Activated T-cell treated with anti-CD3 and anti-CD28 coated beads, Interleukin-2, amount 50 U/mL, for 72 hours (primary cell): ENCODE data around the gene PFKP. TPM values are rescaled to one million over a fixed set of nuclear protein-coding genes. Genes with fewer than 3 reads are reported as not detected.
A peak's percentile ranks its signal among the peaks of the same experiment; 100 is the strongest.

ENCODE experiments used
- ATAC-seq, 2 donors: fragments of 150-1000 bp; cut with Tn5 transposase; replicated peaks in 1 of 2; 2 replicates each; pipeline ENCODE4 v1.10.0; 2021; ENCODE audit warnings: moderate library complexity in 2 of 2, mild to moderate bottlenecking in 1 of 2
- DNase-seq, 2 donors: peaks; one replicate each; pipeline ENCODE4 v3.0.0; 2021 to 2022; ENCODE audit warnings: mixed read lengths in 1 of 2
- H3K27ac Mint-ChIP-seq: one replicate; pipeline ENCODE4 v1.8.0; 2022; ENCODE audit warnings: mild to moderate bottlenecking, moderate library complexity, mixed read lengths
- H3K27me3 Mint-ChIP-seq: one replicate; pipeline ENCODE4 v1.8.0; 2022; ENCODE audit warnings: low read depth, mixed read lengths
- H3K36me3 Mint-ChIP-seq, 2 donors: one replicate each; pipeline ENCODE4 v1.8.0; 2022; ENCODE audit warnings: mixed read lengths in 2 of 2, mild to moderate bottlenecking in 1 of 2; ENCODE audit not compliant: insufficient read depth in 2 of 2
- H3K4me1 Mint-ChIP-seq: one replicate; pipeline ENCODE4 v1.8.0; 2022; ENCODE audit warnings: low read depth, mixed read lengths
- H3K4me3 Mint-ChIP-seq, 2 donors: one replicate each; pipeline ENCODE4 v1.8.0; 2022; ENCODE audit warnings: mild to moderate bottlenecking in 2 of 2, mixed read lengths in 2 of 2, moderate library complexity in 2 of 2
- H3K9me3 Mint-ChIP-seq, 2 donors: one replicate each; pipeline ENCODE4 v1.8.0; 2022; ENCODE audit warnings: mixed read lengths in 2 of 2
- total RNA-seq, 2 donors: library from RNA; stranded (reverse); gene quantifications; one replicate each; pipeline ENCODE4 v1.2.3, GENCODE V29; 2022

Gene PFKP
- total RNA-seq, 2 donors from 2014 or later, result 85.2 to 105 TPM

- H3K27me3 Mint-ChIP-seq, result peaks cover 29% of the 10 kb centered on the region
- no peaks in the 10 kb centered on the region for H3K36me3 Mint-ChIP-seq
- ATAC-seq (peak in 1 of 2 donors; percentile 62), DNase-seq (no peak)
- no peaks in the 10 kb centered on the region for H3K4me1 Mint-ChIP-seq
- no peak overlapping the region for H3K4me3 Mint-ChIP-seq
- H3K27ac Mint-ChIP-seq, result no peak overlapping the region
- H3K9me3 Mint-ChIP-seq, result peaks cover 1 to 6% of the 10 kb centered on the region in 2 donors
Observed at GRCh38 chr10:3036155-3037021, 31.0 kb upstream of the PFKP start.

GRCh38 chr10:3037182-3037581 lies 30.2 kb upstream of the PFKP start:
- H3K4me1 Mint-ChIP-seq, result no peaks in the 10 kb centered on the region
- H3K9me3 Mint-ChIP-seq, result peaks cover 1 to 6% of the 10 kb centered on the region in 2 donors
- ATAC-seq (no peak), DNase-seq (no peak)
- H3K36me3 Mint-ChIP-seq, result no peaks in the 10 kb centered on the region
- no peak overlapping the region for H3K27ac Mint-ChIP-seq
- peaks cover 23% of the 10 kb centered on the region for H3K27me3 Mint-ChIP-seq
- no peak overlapping the region for H3K4me3 Mint-ChIP-seq

DNA sequence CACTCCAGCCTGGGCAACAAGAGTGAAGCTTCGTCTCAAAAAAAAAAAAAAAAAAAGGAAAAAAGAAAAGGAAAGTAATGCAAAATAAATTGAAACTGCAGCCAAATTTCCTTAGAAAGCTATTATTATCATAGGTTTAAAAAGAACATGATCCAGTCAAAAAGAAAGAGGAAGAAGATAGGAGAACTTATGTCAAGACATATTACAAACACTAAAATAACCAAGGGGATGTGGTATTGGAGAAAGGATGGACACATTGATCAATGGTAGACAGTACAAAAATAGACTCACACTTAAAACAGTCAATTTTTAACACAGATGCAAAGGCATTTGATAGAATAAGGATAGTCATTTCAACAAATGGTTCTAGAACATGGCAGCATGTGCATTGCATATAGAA lies 27.3 kb upstream of the PFKP start:
- Mint-ChIP-seq H3K4me1 (peaks cover 8% of the 10 kb centered on the region), H3K4me3 (no peak overlapping the region), H3K9me3 (peaks cover 1 to 6% of the 10 kb centered on the region in 2 donors), H3K27ac (no peak overlapping the region), H3K36me3 (no peaks in the 10 kb centered on the region), H3K27me3 (peaks cover 21% of the 10 kb centered on the region)
- ATAC-seq (no peak), DNase-seq (no peak)

DNA sequence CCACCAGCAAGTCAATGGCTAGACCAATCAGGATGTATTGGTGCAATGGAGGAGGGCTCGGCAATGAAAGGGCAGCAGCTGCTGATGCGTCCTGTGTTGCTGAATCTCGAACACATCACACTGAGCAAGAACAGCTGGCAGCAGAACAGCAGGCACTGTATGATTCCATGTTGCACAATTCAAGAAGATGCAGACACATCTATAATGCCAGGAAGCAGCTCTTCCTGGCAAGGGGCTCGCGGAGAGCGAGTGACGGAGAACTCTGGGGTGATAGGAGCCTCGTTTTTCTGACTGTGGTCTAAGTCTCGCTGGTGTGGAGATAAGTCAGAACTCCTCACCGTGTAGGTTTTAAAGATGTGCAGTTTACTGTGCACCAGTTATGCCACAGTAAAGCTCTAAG lies 24.8 kb upstream of the PFKP start:
- ATAC-seq (no peak), DNase-seq (no peak)
- H3K27me3 Mint-ChIP-seq, result peaks cover 9% of the 10 kb centered on the region
- no peak overlapping the region for H3K4me3 Mint-ChIP-seq
- H3K27ac Mint-ChIP-seq, result no peak overlapping the region
- H3K36me3 Mint-ChIP-seq, result no peaks in the 10 kb centered on the region
- H3K4me1 Mint-ChIP-seq, result peaks cover 9% of the 10 kb centered on the region
- H3K9me3 Mint-ChIP-seq, result peaks cover 1 to 5% of the 10 kb centered on the region in 2 donors

- peaks cover 15% of the 10 kb centered on the region for H3K27me3 Mint-ChIP-seq
- no peaks in the 10 kb centered on the region for H3K36me3 Mint-ChIP-seq
- no peak overlapping the region for H3K27ac Mint-ChIP-seq
- peaks cover 9% of the 10 kb centered on the region for H3K4me1 Mint-ChIP-seq
- H3K9me3 Mint-ChIP-seq, result peaks cover 1 to 3% of the 10 kb centered on the region in 2 donors
- ATAC-seq, result peak; percentile 61 to 77
- DNase-seq, result peak; percentile 49 to 56
- H3K4me3 Mint-ChIP-seq, result no peak overlapping the region
Observed at GRCh38 chr10:3043512-3044368, 23.6 kb upstream of the PFKP start.

- Mint-ChIP-seq H3K4me1 (peaks cover 9% of the 10 kb centered on the region), H3K27me3 (peaks cover 15% of the 10 kb centered on the region), H3K4me3 (no peak overlapping the region), H3K36me3 (no peaks in the 10 kb centered on the region), H3K27ac (no peak overlapping the region), H3K9me3 (no peaks in the 10 kb centered on the region)
- peak in 1 of 2 donors; percentile 29 for ATAC-seq
- DNase-seq, result no peak
Observed at GRCh38 chr10:3045471-3046209, 21.7 kb upstream of the PFKP start.

GRCh38 chr10:3046210-3046779 lies 21.1 kb upstream of the PFKP start:
- DNase-seq (no peak), ATAC-seq (no peak)
- no peak overlapping the region for H3K4me3 Mint-ChIP-seq
- H3K9me3 Mint-ChIP-seq, result no peaks in the 10 kb centered on the region
- no peak overlapping the region for H3K27ac Mint-ChIP-seq
- peaks cover 9% of the 10 kb centered on the region for H3K4me1 Mint-ChIP-seq
- peaks cover 15% of the 10 kb centered on the region for H3K27me3 Mint-ChIP-seq
- no peaks in the 10 kb centered on the region for H3K36me3 Mint-ChIP-seq

- Mint-ChIP-seq H3K9me3 (no peaks in the 10 kb centered on the region), H3K27ac (no peak overlapping the region), H3K36me3 (no peaks in the 10 kb centered on the region), H3K4me3 (no peak overlapping the region), H3K4me1 (peaks cover 9% of the 10 kb centered on the region), H3K27me3 (peaks cover 15% of the 10 kb centered on the region)
- ATAC-seq (no peak), DNase-seq (no peak)
Observed at GRCh38 chr10:3046981-3047547, 20.3 kb upstream of the PFKP start.

DNA sequence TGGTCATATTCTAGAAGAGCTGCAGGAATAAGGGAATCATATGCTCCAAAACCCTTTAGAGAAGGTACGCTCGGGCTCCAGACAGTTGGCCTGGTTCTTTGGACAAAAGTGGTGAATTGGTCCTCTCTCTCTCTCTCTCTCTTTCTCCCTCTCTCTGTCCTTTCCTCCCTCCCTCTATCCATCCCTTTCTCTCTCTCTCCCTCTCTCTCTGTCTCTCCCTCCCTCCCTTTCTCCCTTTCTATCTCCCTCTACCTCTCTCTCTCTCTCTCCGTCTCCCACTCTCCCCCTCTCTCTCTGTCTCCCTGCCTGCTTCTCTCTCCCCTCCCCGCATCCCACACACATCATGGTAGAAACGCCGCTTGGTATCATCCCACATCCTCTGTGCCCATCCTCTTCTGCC lies 19.8 kb upstream of the PFKP start:
- no peak for ATAC-seq
- Mint-ChIP-seq H3K4me3 (no peak overlapping the region), H3K9me3 (no peaks in the 10 kb centered on the region), H3K36me3 (no peaks in the 10 kb centered on the region), H3K27me3 (peaks cover 15% of the 10 kb centered on the region), H3K4me1 (peaks cover 9% of the 10 kb centered on the region), H3K27ac (no peak overlapping the region)
- no peak for DNase-seq

DNA sequence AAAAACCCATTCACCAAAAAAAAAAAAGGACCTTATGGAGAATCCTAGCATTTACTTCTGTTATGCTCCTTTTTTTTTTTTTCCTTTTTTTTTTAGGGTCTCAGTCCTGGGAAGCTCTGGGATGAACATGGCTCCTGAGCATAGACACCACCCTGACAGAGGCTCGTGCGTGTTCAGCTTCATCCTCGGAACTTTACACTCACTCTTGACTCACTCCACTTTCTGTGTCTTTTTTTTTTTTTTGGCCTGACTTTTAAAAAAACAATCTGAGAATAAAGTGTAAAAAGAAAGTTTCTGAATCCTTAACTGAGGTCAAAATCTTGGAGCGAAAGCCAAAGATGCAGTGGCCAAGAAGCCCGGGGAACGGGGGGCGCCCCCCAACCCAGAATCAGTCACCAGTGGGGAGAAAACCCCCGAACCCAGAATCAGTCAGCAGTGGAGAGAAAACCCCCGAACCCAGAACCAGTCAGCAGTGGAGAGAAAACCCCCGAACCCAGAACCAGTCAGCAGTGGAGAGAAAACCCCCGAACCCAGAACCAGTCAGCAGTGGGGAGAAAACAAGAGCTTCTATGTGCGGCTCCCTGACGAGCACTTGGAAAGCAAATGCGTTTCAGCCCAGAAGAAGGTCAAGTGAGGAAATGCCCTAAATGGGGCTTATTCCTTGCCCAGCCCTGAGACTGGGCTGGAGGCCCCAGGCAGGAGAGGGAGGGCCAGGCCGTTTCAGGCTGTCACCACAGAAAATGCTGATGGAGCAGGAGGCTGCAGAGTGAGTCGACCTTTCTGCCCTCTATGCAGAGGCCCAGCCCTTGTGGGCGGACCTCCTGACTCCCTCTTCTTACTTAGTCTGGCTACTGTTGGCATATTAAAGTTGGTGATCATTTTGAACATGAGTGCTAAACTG lies 19.0 kb upstream of the PFKP start:
- H3K4me3 Mint-ChIP-seq, result no peak overlapping the region
- H3K4me1 Mint-ChIP-seq, result peaks cover 8% of the 10 kb centered on the region
- no peaks in the 10 kb centered on the region for H3K9me3 Mint-ChIP-seq
- no peak for DNase-seq
- H3K27ac Mint-ChIP-seq, result no peak overlapping the region
- no peaks in the 10 kb centered on the region for H3K36me3 Mint-ChIP-seq
- peak; percentile 29 to 62 for ATAC-seq
- H3K27me3 Mint-ChIP-seq, result peaks cover 15% of the 10 kb centered on the region

DNA sequence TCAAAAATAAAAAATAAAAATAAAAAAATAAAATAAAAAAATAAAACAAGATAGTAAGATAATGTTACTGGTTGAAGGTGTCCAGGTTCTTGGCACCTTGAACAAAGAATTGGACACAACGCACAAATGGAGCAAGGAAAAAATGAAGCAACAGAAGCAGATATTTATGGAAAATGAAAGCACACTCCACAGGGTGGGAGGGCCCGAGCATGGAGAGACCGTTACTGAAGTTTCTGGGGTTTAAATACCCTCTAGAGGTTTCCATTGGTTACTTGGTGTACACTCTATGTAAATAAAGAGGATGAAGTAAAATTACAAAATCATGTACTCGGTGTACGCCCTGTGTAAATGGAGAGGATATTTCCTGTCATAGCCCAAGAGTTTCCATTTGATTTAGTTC lies 15.7 kb upstream of the PFKP start:
- Mint-ChIP-seq H3K9me3 (no peaks in the 10 kb centered on the region), H3K27me3 (peaks cover 15% of the 10 kb centered on the region), H3K4me3 (no peak overlapping the region), H3K27ac (no peak overlapping the region), H3K36me3 (no peaks in the 10 kb centered on the region), H3K4me1 (no peaks in the 10 kb centered on the region)
- no peak for DNase-seq
- no peak for ATAC-seq

GRCh38 chr10:3053155-3053554 lies 14.2 kb upstream of the PFKP start:
- Mint-ChIP-seq H3K4me1 (no peaks in the 10 kb centered on the region), H3K27ac (no peak overlapping the region), H3K9me3 (no peaks in the 10 kb centered on the region), H3K4me3 (no peak overlapping the region), H3K27me3 (peaks cover 10% of the 10 kb centered on the region), H3K36me3 (no peaks in the 10 kb centered on the region)
- no peak for ATAC-seq
- no peak for DNase-seq
